Naive thymus-derived CD4-positive, alpha-beta T cell (primary cell): Measurements from ENCODE around the gene NKRF. TPM values are rescaled to one million over a fixed set of nuclear protein-coding genes. Genes with fewer than 3 reads are reported as not detected.

ENCODE experiments used
- ATAC-seq: fragments of 150-1000 bp; cut with Tn5 transposase; 2 replicates; pipeline ENCODE4 v1.10.0; 2021; ENCODE audit warnings: mild to moderate bottlenecking, moderate library complexity
- CTCF ChIA-PET: fragments of 350-600 bp; sonication (Branson Sonifier 250); formaldehyde crosslinking; loops from one replicate; lab custom pipeline; 2021; ENCODE audit warnings: antibody characterized with exemption; lab: Charles Lee
- POLR2A ChIA-PET: fragments of 350-600 bp; sonication (Branson Sonifier 250); formaldehyde crosslinking; loops from one replicate; lab custom pipeline; 2021; ENCODE audit warnings: antibody characterized with exemption, inconsistent platforms; lab: Charles Lee
- DNase-seq, 9 donors: peaks; one replicate each; pipeline versions ENCODE4 v3.0.0 to v3.0.0-alpha.2; 2020 to 2022; ENCODE audit warnings: mixed read lengths in 1 of 9
- H3K27ac ChIP-seq: one replicate; pipeline ENCODE4 v1.7.0; 2013; ENCODE audit warnings: mild to moderate bottlenecking, low read depth, low read length, moderate library complexity
- H3K27me3 ChIP-seq, 2 donors: one replicate each; pipeline ENCODE4 v1.7.0; 2013; ENCODE audit warnings: low read length in 2 of 2, mild to moderate bottlenecking in 2 of 2, moderate library complexity in 2 of 2; ENCODE audit not compliant: control insufficient read depth in 2 of 2, insufficient read depth in 2 of 2
- H3K36me3 ChIP-seq, 3 experiments: 1 replicate in 2 of 3; 2 replicates in 1 of 3; pipeline ENCODE4 v1.7.0; 2013; ENCODE audit warnings: low read length in 3 of 3, mild to moderate bottlenecking in 3 of 3, moderate library complexity in 1 of 3; ENCODE audit not compliant: insufficient read depth in 3 of 3, control insufficient read depth in 2 of 3
- H3K4me1 ChIP-seq, 2 donors: one replicate each; pipeline ENCODE4 v1.7.0; 2013; ENCODE audit warnings: low read length in 2 of 2, mild to moderate bottlenecking in 2 of 2, moderate library complexity in 1 of 2; ENCODE audit not compliant: control insufficient read depth in 2 of 2, insufficient read depth in 2 of 2
- H3K4me3 ChIP-seq: 2 replicates; pipeline ENCODE4 v1.7.0; 2013; ENCODE audit warnings: mild to moderate bottlenecking, low read length
- H3K9me3 ChIP-seq, 3 experiments: 1 replicate in 2 of 3; 2 replicates in 1 of 3; pipeline ENCODE4 v1.7.0; 2013; ENCODE audit warnings: low read length in 3 of 3; ENCODE audit not compliant: control insufficient read depth in 2 of 3
- H3K27ac Mint-ChIP-seq, 9 donors: one replicate each; pipeline ENCODE4 v1.8.0; 2020 to 2022; ENCODE audit warnings: mixed read lengths in 9 of 9, mild to moderate bottlenecking in 8 of 9, moderate library complexity in 5 of 9, inconsistent platforms in 2 of 9
- H3K27me3 Mint-ChIP-seq, 5 donors: one replicate each; pipeline ENCODE4 v1.8.0; 2021 to 2022; ENCODE audit warnings: mixed read lengths in 5 of 5, mild to moderate bottlenecking in 1 of 5
- H3K36me3 Mint-ChIP-seq, 5 donors: one replicate each; pipeline ENCODE4 v1.8.0; 2020 to 2022; ENCODE audit warnings: mixed read lengths in 5 of 5, mild to moderate bottlenecking in 3 of 5, inconsistent platforms in 1 of 5
- H3K4me1 Mint-ChIP-seq, 7 donors: one replicate each; pipeline ENCODE4 v1.8.0; 2020 to 2022; ENCODE audit warnings: mixed read lengths in 7 of 7, mild to moderate bottlenecking in 3 of 7, inconsistent platforms in 1 of 7
- H3K4me3 Mint-ChIP-seq, 10 donors: one replicate each; pipeline ENCODE4 v1.8.0; 2020 to 2022; ENCODE audit warnings: mild to moderate bottlenecking in 10 of 10, mixed read lengths in 10 of 10, moderate library complexity in 6 of 10, inconsistent platforms in 2 of 10
- H3K9me3 Mint-ChIP-seq, 11 donors: one replicate each; pipeline ENCODE4 v1.8.0; 2020 to 2022; ENCODE audit warnings: mixed read lengths in 11 of 11, mild to moderate bottlenecking in 4 of 11, inconsistent platforms in 1 of 11, moderate library complexity in 1 of 11
- intact Hi-C, 2 donors: fragments of 100-400 bp; cut with micrococcal nuclease; formaldehyde crosslinking; loops; one replicate each; pipeline ENCODE4 v1.15.1; 2023
- polyA plus RNA-seq, 2 donors: library from polyadenylated mRNA; unstranded; fragments of 300-500 nt; fragmentation: Illumina TruSeq; gene quantifications; one replicate each; pipeline ENCODE4 v1.2.3, GENCODE V29; 2021
- total RNA-seq, 6 experiments: library from RNA in 5 of 6; stranded (reverse) in 5 of 6; gene quantifications; 1 replicate in 5 of 6; 2 replicates in 1 of 6; pipeline ENCODE4 v1.2.3 and lab custom pipeline; 2021 to 2026

NKRF gene
- 10 to 100 TPM in 4 of 5 experiments, 1 to 10 TPM in 1; 9.9 to 16.4 (median 14.0) TPM for total RNA-seq
- polyA plus RNA-seq, result 1 to 10 TPM; 5.2 to 8.1 TPM
- total RNA-seq (lab: John Stamatoyannopoulos, UW), result 51.2 reads per million, percentile 72 among the genes with 10 or more reads in this experiment

DNA sequence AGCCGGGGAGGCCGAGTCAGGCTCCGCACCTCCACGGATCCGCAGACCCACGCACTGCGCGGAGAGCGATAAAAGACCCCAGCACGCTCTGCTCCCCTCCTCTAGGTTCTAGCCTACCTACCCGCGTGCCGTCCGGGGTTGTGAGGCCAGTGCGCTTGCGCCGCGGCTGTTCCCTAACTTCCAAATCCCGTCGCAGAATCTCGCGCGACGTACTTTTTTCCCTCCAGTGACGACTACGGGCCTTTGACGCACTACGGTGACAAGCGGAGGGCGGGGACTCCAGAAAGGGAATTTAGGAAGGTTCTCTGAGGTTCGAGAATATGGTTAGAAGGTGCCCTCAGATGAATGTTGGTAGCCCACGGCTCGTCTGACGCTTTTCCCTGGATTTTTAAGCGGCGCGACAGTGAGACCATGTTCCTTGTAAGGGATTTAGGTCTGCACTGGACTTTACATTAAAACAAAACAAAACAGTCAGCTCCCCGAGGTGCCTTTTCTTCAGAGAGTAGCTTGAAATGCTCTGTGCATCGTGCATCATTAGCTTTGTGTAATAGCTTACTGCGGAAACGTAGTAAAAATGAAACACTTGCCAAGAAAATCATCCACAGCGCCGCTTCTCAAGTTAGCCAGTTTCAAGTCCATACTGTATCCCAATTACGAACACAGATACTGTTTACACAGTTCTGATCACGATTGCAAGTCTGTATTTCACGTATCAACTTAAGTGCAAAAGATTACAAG is at the start of gene NKRF:
Gene NKRF, minus strand, starts transcription at position 145 of the 738 bp plus-strand sequence.
- CTCF ChIA-PET, result no interaction called here
- ATAC-seq, result peak; percentile 88

DNA sequence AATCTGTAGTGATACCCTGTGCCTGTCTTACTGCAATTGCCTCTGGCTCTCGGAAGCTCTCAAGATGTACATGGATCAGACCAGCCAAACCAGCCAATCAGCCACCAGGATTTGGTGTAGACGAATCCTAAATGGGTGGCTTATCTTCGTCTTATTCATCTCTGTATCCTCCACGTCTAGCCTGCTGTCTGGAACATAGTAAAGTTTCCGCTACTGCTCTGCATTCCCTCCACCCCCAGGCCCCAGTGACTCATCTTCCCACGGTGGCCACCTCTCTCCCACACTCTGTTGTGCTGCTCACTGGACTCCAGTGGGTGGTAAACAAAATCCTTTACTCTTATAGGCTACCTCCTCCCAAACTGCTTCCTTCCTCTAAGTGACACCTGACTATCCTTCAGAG is 48.9 kb upstream of the NKRF start:
- Histone ChIP-seq H3K27ac (peak overlapping the region; percentile 57), H3K4me3 (no peak overlapping the region), H3K36me3 (peaks cover 0 to 43% (median 0%) of the 10 kb centered on the region in 3 experiments), H3K4me1 (peaks cover 0 to 18% of the 10 kb centered on the region in 2 donors), H3K9me3 (no peaks in the 10 kb centered on the region), H3K27me3 (no peaks in the 10 kb centered on the region)
- Mint-ChIP-seq H3K4me1 (peaks cover 18 to 47% (median 36%) of the 10 kb centered on the region in 7 donors), H3K9me3 (no peaks in the 10 kb centered on the region), H3K36me3 (peaks cover 5 to 62% (median 28%) of the 10 kb centered on the region in 5 donors), H3K27me3 (no peaks in the 10 kb centered on the region), H3K27ac (peak overlapping the region; percentile 41 to 92 (median 86)), H3K4me3 (peak overlapping the region in 9 of 10 donors; percentile 4 to 76 (median 45))
- CTCF ChIA-PET, result interaction anchor here (0.7 to 2.3 kb wide), 6 partner anchors 17 to 75 kb away, joined by 3 to 10 read pairs (median 4); no protein-coding TSS in a partner anchor
- ATAC-seq, result peak; percentile 45
- POLR2A ChIA-PET, result interaction anchor here (0.9 to 5.2 kb wide), 3 partner anchors 12 to 37 kb away, joined by 4 to 43 read pairs (median 4); partner anchors contain the start of gene SEPTIN6
- intact Hi-C loops, result loop anchor here in 1 of 2 donors (2.0 kb wide), 1 partner anchor 20 kb away; no protein-coding TSS in a partner anchor
- DNase-seq, result peak in 2 of 9 donors; percentile 49 to 73

More for the DNA sequence above, at the start of gene NKRF:
- no peaks in the 10 kb centered on the region for H3K9me3 ChIP-seq
- no peaks in the 10 kb centered on the region for H3K36me3 ChIP-seq
- POLR2A ChIA-PET, result interaction anchor here (0.5 to 3.2 kb wide), 22 partner anchors 8 to 692 kb away, joined by 3 to 17 read pairs (median 4); partner anchors contain the start of genes NDUFA1, RNF113A, RPL39 and SEPTIN6
- Mint-ChIP-seq H3K27me3 (peaks cover 0 to 4% (median 0%) of the 10 kb centered on the region in 5 donors), H3K4me3 (peak within 1 kb of the TSS; percentile 93 to 100 (median 94)), H3K9me3 (peaks cover 0 to 6% (median 0%) of the 10 kb centered on the region in 11 donors), H3K36me3 (peaks cover 0 to 11% (median 4%) of the 10 kb centered on the region in 5 donors), H3K27ac (peak within 1 kb of the TSS; percentile 91 to 99 (median 98)), H3K4me1 (peaks cover 6 to 48% (median 39%) of the 10 kb centered on the region in 7 donors)
- no peaks in the 10 kb centered on the region for H3K27me3 ChIP-seq
- peak within 1 kb of the TSS; percentile 90 for H3K27ac ChIP-seq
- H3K4me3 ChIP-seq, result peak within 1 kb of the TSS; percentile 71
- intact Hi-C loops, result loop anchor here (1.0 to 5.0 kb wide), 14 partner anchors 9 to 266 kb away; partner anchors contain the start of genes NDUFA1 (in 2 of the 2), RNF113A (in 2 of the 2), RPL39 (in 2 of the 2) and STEEP1 (in 2 of the 2)
- DNase-seq, result peak; percentile 76 to 92 (median 88)
- peaks cover 5 to 11% of the 10 kb centered on the region in 2 donors for H3K4me1 ChIP-seq

DNA sequence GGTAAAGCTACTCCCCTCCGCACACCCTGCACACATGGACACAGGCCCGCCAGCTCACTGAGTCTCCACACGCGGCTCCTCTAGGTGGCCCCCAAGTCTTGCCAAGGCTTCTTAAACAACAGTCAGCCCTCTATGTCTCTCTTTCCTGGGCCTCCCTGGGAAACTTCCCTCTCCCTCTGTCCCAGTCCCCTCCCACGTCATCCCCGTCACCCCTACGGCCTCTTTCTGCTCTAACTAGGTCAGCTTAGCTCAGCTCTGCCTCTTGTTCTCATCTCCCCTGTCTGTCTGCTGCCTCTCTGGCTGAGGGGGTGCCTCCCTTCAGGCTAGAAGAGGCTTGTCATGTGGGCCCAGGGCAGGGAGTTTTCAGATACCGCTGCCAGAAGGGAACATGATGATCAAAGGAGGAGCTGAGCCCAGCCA is 47.9 kb upstream of the NKRF start:
- Mint-ChIP-seq H3K4me1 (peaks cover 16 to 44% (median 34%) of the 10 kb centered on the region in 7 donors), H3K9me3 (no peaks in the 10 kb centered on the region), H3K27me3 (no peaks in the 10 kb centered on the region), H3K4me3 (peak overlapping the region in 4 of 10 donors; percentile 21 to 77 (median 54)), H3K27ac (peak overlapping the region; percentile 42 to 90 (median 86)), H3K36me3 (peaks cover 2 to 59% (median 27%) of the 10 kb centered on the region in 5 donors)
- Histone ChIP-seq H3K4me1 (peaks cover 0 to 18% of the 10 kb centered on the region in 2 donors), H3K27ac (peak overlapping the region; percentile 57), H3K4me3 (no peak overlapping the region), H3K27me3 (no peaks in the 10 kb centered on the region), H3K36me3 (peaks cover 0 to 48% (median 0%) of the 10 kb centered on the region in 3 experiments), H3K9me3 (no peaks in the 10 kb centered on the region)
- peak; percentile 73 for ATAC-seq
- DNase-seq, result peak in 6 of 9 donors; percentile 21 to 59 (median 34)
- ChIA-PET CTCF (interaction anchor here (0.5 to 2.3 kb wide), 7 partner anchors 18 to 212 kb away, joined by 3 to 10 read pairs (median 4); no protein-coding TSS in a partner anchor), POLR2A (interaction anchor here (0.9 to 5.2 kb wide), 5 partner anchors 11 to 38 kb away, joined by 3 to 43 read pairs (median 4); partner anchors contain the start of gene SEPTIN6)
- intact Hi-C loops, result loop anchor here in 1 of 2 donors (1.0 to 5.0 kb wide), 3 partner anchors 21 to 123 kb away; partner anchors contain the start of gene SEPTIN6

DNA sequence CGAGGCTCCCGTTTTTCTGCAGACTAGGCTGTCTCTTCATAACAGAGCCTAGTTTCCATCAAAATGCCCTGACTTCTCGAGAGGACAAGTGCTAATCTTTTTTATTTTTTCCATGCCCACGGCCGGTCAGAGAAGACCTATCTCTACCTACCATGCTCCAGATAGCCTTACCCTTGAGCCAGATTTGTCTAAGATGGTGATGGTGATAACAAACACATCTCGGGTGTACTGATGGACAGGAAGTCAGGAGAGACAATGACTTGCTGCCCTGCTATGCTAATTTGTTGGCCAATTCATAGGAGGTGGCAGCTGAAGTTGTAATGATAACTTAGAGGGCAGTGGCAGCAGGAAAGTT is 42.2 kb upstream of the NKRF start:
- Histone ChIP-seq H3K9me3 (no peaks in the 10 kb centered on the region), H3K4me1 (peaks cover 0 to 24% of the 10 kb centered on the region in 2 donors), H3K4me3 (no peak overlapping the region), H3K27ac (no peak overlapping the region), H3K27me3 (no peaks in the 10 kb centered on the region), H3K36me3 (peaks cover 0 to 76% (median 6%) of the 10 kb centered on the region in 3 experiments)
- Mint-ChIP-seq H3K9me3 (no peaks in the 10 kb centered on the region), H3K36me3 (peaks cover 0 to 50% (median 18%) of the 10 kb centered on the region in 5 donors), H3K27ac (peak overlapping the region in 8 of 9 donors; percentile 31 to 82 (median 70)), H3K4me3 (peak overlapping the region in 1 of 10 donors; percentile 58), H3K27me3 (no peaks in the 10 kb centered on the region), H3K4me1 (peaks cover 0 to 32% (median 22%) of the 10 kb centered on the region in 7 donors)
- intact Hi-C loops, result loop anchor here in 1 of 2 donors (2.0 kb wide), 1 partner anchor 34 kb away; no protein-coding TSS in a partner anchor
- POLR2A ChIA-PET, result interaction anchor here (0.7 to 1.6 kb wide), 2 partner anchors 45 to 124 kb away, joined by 3 to 5 read pairs; partner anchors contain the start of gene SEPTIN6
- no peak for DNase-seq
- CTCF ChIA-PET, result interaction anchor here (1.3 kb wide), 1 partner anchor 80 kb away, joined by 8 read pairs; no protein-coding TSS in a partner anchor
- no peak for ATAC-seq

DNA sequence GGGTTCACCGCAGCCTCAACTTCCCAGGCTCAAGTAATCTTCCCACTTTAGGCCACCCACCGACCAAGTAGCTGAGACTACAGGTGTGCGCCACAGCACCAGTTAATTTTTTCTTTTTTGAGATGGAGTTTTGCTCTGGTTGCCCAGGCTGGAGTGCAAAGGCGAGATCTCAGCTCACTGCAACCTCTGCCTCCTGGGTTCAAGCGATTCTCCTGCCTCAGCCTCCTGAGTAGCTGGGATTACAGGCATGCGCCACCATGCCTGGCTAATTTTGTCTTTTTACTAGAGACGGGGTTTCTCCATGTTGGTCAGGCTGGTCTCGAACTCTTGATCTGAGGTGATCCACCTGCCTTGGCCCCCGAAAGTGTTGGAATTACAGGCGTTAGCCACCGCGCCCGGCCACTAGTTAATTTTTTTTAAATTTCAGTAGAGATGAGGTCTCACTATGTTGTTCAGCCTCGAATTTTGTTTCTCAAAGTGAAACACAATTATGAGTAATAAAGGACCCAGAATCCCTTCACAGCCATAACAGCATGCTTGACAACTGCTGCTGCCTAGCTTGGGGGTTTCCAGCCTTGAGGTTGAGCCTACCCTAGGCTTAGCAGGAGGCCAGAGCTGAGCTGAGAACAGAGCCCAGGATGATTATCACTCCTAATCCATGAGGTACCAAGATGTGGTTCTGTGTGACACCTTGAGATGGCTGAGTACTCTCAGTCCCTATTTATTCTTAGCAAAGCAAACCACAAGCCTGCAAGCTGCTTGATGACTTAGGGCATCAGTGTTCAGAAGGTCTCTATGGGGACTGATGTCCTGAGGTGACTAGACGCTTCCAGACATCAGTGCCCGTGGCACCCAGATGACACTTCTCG is 41.6 kb upstream of the NKRF start:
- intact Hi-C loops, result loop anchor here in 1 of 2 donors (2.0 kb wide), 1 partner anchor 35 kb away; no protein-coding TSS in a partner anchor
- Histone ChIP-seq H3K27ac (peak overlapping the region; percentile 7), H3K9me3 (no peaks in the 10 kb centered on the region), H3K36me3 (peaks cover 0 to 76% (median 6%) of the 10 kb centered on the region in 3 experiments), H3K4me1 (peaks cover 0 to 24% of the 10 kb centered on the region in 2 donors), H3K4me3 (no peak overlapping the region), H3K27me3 (no peaks in the 10 kb centered on the region)
- H3K27ac Mint-ChIP-seq, result peak overlapping the region in 7 of 9 donors; percentile 38 to 82 (median 65)
- ChIA-PET POLR2A (interaction anchor here (0.6 to 1.6 kb wide), 4 partner anchors 31 to 125 kb away, joined by 3 to 5 read pairs (median 3); partner anchors contain the start of gene SEPTIN6), CTCF (interaction anchor here (1.3 kb wide), 1 partner anchor 81 kb away, joined by 8 read pairs; no protein-coding TSS in a partner anchor)
- peaks cover 0 to 44% (median 14%) of the 10 kb centered on the region in 5 donors for H3K36me3 Mint-ChIP-seq
- H3K4me3 Mint-ChIP-seq, result peak overlapping the region in 2 of 10 donors; percentile 6 to 58
- DNase-seq, result peak in 2 of 9 donors; percentile 39 to 57
- H3K4me1 Mint-ChIP-seq, result peaks cover 0 to 28% (median 22%) of the 10 kb centered on the region in 7 donors
- H3K9me3 Mint-ChIP-seq, result no peaks in the 10 kb centered on the region
- no peaks in the 10 kb centered on the region for H3K27me3 Mint-ChIP-seq
- ATAC-seq, result peak; percentile 92
